Nephron progenitor cell (in vitro differentiated cells): ENCODE data around the gene CHEK2.

Source experiments
- DNase-seq: peaks from one replicate; pipeline ENCODE4 v3.0.0; 2021
- H3K27ac Mint-ChIP-seq: 2 replicates; pipeline ENCODE4 v1.8.0; 2021; ENCODE audit warnings: mild to moderate bottlenecking, moderate library complexity, mixed read lengths
- H3K27me3 Mint-ChIP-seq: 2 replicates; pipeline ENCODE4 v1.8.0; 2021; ENCODE audit warnings: mild to moderate bottlenecking, low read depth, mixed read lengths; ENCODE audit not compliant: poor library complexity
- H3K36me3 Mint-ChIP-seq: 2 replicates; pipeline ENCODE4 v1.8.0; 2021; ENCODE audit warnings: low read depth, mixed read lengths
- H3K4me1 Mint-ChIP-seq: 2 replicates; pipeline ENCODE4 v1.8.0; 2021; ENCODE audit warnings: mixed read lengths
- H3K4me3 Mint-ChIP-seq: 2 replicates; pipeline ENCODE4 v1.8.0; 2021; ENCODE audit warnings: mild to moderate bottlenecking, moderate library complexity, mixed read lengths
- H3K9me3 Mint-ChIP-seq: 2 replicates; pipeline ENCODE4 v1.8.0; 2021; ENCODE audit warnings: mild to moderate bottlenecking, moderate library complexity, mixed read lengths
- TF ChIP-seq, protein P1 (sequence below): fragments of 200-600 bp; sonication (generic); IDR thresholded peaks from 2 replicates; pipeline ENCODE4 v1.5.0; 2021; ENCODE audit warnings: antibody characterized with exemption

The CHEK2 gene

DNA sequence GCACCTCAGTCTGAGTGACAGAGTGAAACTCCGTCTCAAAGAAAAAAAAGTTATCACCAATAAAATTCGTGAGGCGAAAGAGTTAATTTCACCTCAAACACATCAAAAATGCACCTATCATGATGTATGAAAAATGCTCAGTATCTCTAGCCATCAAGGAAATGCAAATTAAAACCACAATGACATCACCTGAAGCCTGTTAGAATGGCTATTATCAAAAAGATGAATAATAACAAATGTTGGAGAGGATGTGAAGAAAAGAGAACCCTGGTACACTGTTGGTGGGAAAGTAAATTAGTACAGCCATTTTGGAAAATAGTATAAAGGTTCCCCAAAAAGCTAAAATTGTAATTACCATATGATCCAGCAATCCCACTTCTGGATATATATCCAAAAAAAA lies 23.6 kb downstream of the CHEK2 start:
- H3K36me3 Mint-ChIP-seq: peaks cover 42% of the 10 kb centered on the region
- TF ChIP-seq, protein P1, sequence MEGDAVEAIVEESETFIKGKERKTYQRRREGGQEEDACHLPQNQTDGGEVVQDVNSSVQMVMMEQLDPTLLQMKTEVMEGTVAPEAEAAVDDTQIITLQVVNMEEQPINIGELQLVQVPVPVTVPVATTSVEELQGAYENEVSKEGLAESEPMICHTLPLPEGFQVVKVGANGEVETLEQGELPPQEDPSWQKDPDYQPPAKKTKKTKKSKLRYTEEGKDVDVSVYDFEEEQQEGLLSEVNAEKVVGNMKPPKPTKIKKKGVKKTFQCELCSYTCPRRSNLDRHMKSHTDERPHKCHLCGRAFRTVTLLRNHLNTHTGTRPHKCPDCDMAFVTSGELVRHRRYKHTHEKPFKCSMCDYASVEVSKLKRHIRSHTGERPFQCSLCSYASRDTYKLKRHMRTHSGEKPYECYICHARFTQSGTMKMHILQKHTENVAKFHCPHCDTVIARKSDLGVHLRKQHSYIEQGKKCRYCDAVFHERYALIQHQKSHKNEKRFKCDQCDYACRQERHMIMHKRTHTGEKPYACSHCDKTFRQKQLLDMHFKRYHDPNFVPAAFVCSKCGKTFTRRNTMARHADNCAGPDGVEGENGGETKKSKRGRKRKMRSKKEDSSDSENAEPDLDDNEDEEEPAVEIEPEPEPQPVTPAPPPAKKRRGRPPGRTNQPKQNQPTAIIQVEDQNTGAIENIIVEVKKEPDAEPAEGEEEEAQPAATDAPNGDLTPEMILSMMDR: no peak
- no peak for DNase-seq
- H3K27me3 Mint-ChIP-seq: no peaks in the 10 kb centered on the region
- no peak overlapping the region for H3K4me3 Mint-ChIP-seq
- H3K27ac Mint-ChIP-seq: no peak overlapping the region
- H3K9me3 Mint-ChIP-seq: no peaks in the 10 kb centered on the region
- no peaks in the 10 kb centered on the region for H3K4me1 Mint-ChIP-seq

DNA sequence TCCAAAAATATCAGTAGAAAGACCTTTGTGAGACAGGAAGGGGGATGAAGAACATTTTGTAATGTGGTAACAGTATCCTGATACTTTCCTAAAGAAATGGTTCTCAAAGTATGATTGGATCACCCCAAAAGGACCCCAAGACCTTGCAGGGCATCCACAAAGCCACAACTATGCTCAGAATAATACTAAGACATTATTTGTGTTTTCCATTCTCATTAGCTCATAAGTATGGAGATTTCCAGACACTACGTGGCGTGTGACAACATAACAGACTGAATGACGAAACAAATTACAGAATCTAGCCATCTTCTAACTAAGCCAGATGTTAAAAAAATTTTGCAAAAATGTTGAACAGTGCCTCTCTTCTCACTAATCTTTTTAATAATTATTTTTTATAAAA lies 24.9 kb downstream of the CHEK2 start:
- no peak overlapping the region for H3K4me3 Mint-ChIP-seq
- DNase-seq: no peak
- no peaks in the 10 kb centered on the region for H3K4me1 Mint-ChIP-seq
- TF ChIP-seq, protein P1: no peak
- peaks cover 47% of the 10 kb centered on the region for H3K36me3 Mint-ChIP-seq
- H3K9me3 Mint-ChIP-seq: no peaks in the 10 kb centered on the region
- H3K27me3 Mint-ChIP-seq: no peaks in the 10 kb centered on the region
- H3K27ac Mint-ChIP-seq: no peak overlapping the region

DNA sequence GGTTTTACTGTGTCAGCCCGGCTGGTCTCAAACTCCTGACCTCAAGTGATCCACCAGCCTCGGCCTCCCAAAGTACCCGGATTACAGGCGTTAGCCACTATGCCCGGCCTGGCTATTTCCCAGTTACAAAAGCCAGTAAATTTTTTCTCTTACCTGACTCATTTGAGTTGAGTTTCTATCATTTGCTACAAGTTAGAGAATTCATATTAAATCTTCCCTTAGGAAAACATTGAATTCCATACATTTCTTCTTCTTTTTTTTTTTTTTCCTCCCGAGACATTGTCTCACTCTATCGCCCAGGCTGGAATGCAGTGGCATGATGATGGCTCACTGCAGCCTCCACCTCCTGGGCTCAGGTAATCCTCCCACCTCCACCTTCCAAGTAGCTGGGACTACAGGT lies 26.0 kb downstream of the CHEK2 start:
- no peaks in the 10 kb centered on the region for H3K4me1 Mint-ChIP-seq

DNA sequence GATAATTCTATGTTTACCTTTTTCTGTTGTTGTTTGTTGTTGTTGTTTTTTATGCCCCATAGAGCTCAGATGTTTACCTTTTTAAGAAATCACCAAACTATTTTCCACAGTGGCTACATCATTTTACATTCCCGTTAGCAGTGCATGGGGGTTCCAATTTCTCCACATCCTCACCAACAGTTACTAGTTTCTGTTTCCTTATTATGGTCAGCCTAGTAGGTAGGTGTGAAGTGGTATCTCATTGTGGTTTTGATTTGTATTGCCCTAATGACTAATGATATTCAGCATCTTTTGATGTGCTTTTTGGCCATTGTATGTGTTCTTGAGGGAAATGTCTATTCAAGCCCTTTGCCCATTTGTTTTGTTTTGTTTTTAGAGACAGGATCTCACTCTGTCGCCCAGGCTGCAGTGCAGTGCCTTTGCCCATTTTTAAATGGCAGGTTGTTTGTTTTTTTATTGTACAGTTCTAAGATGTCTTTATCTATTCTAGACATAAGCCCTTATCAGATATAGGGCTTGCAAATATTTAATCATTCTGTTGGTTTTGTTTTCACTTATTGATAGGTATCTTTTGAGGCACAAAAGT lies 27.5 kb downstream of the CHEK2 start:
- peaks cover 61% of the 10 kb centered on the region for H3K36me3 Mint-ChIP-seq

More for the DNA sequence above, 26.0 kb downstream of the CHEK2 start:
- TF ChIP-seq, protein P1: no peak
- Mint-ChIP-seq H3K36me3 (peaks cover 55% of the 10 kb centered on the region), H3K9me3 (no peaks in the 10 kb centered on the region), H3K27me3 (no peaks in the 10 kb centered on the region), H3K4me3 (no peak overlapping the region), H3K27ac (no peak overlapping the region)
- DNase-seq: no peak

DNA sequence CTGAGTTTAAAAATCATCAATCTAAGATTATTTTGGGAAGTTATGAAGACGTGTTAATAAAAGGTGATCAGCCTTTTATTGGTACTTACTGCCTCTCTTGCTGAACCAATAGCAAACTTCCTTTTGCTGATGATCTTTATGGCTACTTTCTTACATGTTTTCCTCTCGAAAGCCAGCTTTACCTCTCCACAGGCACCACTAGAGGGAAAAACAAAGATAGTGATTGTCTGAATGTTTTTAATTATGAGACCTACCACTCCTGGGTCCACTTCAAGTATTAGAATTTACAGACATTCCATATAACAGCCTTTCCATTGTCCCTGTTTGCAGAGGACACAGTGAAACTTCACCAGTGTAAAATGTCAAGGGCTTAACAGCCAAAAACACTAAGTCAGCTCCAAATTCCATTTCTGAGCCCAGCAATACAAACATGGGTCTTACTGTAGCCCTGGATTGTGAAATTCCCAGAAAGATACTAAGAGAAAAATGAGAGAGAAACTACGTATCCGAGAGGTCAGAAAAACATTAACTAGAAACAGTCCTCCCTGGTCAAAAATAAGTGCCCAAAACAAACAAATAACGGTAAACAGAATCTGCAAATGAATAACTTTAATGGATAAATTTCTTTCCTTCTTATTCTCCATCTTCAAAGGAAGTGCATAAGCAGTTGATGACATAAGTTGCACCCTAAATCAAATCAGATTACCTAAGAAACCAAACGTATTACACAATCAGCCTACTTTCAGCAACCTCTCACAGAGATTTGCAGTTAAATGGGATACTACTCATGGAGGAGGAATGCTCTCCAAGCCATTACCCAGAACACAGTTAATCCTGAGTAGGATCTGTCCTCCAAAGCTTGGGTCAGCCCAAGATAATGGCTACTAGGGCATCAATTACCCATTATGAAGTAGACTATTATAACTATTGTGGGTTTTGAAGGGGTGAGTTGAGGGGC lies 29.5 kb downstream of the CHEK2 start:
- Mint-ChIP-seq H3K36me3 (peaks cover 66% of the 10 kb centered on the region), H3K27ac (peak overlapping the region; percentile 13), H3K4me1 (peaks cover 5% of the 10 kb centered on the region), H3K9me3 (no peaks in the 10 kb centered on the region), H3K27me3 (no peaks in the 10 kb centered on the region), H3K4me3 (no peak overlapping the region)
- TF ChIP-seq, protein P1: no peak
- DNase-seq: no peak

More for the DNA sequence above, 27.5 kb downstream of the CHEK2 start:
- TF ChIP-seq, protein P1: no peak
- Mint-ChIP-seq H3K27ac (no peak overlapping the region), H3K9me3 (no peaks in the 10 kb centered on the region), H3K4me3 (no peak overlapping the region), H3K4me1 (no peaks in the 10 kb centered on the region), H3K27me3 (no peaks in the 10 kb centered on the region)
- no peak for DNase-seq
